ENCODE results near the gene AAGAB. TPM values are rescaled to one million over a fixed set of nuclear protein-coding genes. Genes with fewer than 3 reads are reported as not detected.

AAGAB gene, protein sequence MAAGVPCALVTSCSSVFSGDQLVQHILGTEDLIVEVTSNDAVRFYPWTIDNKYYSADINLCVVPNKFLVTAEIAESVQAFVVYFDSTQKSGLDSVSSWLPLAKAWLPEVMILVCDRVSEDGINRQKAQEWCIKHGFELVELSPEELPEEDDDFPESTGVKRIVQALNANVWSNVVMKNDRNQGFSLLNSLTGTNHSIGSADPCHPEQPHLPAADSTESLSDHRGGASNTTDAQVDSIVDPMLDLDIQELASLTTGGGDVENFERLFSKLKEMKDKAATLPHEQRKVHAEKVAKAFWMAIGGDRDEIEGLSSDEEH
- 72.6 to 77.6 TPM (median 76.6 TPM) in 5 replicates for total RNA-seq (2022; extraction: Qiagen RNA extraction; ENCODE audit: low read depth)

DNA sequence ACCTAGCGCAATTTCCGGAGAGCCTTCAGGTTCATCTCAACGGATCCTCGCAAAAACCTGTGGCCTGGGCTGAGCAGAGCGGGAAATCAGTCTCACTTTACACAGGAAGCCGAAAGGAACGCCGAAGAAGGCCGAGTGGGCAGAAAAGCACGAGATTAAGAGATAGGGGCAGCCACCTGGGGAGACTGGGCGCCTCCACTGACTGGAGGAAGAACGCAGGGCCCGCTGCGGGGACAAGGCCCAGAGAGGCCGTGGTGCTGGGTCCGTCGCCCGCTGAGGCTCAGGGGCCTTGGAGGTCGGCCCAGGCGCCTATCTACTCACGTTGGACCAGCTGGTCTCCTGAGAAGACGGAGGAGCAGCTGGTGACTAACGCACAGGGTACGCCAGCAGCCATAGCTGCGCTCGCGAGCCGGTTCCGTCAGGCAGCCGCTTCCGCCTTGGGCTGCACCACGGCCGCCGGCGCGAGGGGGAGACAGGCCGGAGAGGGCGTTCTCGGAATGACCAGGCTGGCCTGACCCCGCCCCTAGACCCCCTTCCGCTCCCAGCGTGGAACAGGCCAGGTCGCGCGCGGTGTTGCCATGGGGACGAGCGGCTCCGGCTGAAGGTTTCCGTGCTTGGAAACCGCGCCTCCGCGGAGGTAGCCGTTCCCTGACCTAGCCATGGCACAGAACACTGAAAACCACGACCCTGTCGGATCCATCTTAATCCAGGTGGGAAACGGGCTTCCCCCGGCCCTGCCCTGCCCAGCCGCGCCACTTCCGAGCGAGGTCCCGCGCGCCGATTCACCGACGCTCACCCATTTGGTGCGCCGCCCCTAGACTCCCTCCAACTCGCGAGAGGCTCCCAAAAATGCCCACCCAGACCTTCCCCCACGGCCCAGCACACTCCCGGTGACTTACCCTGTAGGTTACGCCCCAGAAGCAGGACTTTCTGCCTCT is at the start of gene AAGAB, which contains the start of gene IQCH:
TSS of gene AAGAB (minus strand) at position 424 of the 938 bp plus-strand sequence. CDS start at position 394, 30 bp downstream.
TSS of gene IQCH (plus strand) at position 549 of the 938 bp plus-strand sequence. CDS start at position 660, 111 bp downstream.

Other genes with a start within 250 kb of the AAGAB start
- gene SMAD3, start 189.1 kb downstream of the AAGAB start, total RNA-seq (2022; extraction: Qiagen RNA extraction; ENCODE audit: low read depth): 154 to 225 TPM (median 208 TPM) in 5 replicates
- 0.89 to 2.2 TPM (median 1.6 TPM) in 5 replicates for gene IQCH, start 125 bp upstream of the AAGAB start, total RNA-seq (2022; extraction: Qiagen RNA extraction; ENCODE audit: low read depth)

All from A549 treated with CpdA at 1 μM for 4 hours (cell line).